ENCODE measurements around the gene PAOX. TPM values are rescaled to one million over a fixed set of nuclear protein-coding genes. Genes with fewer than 3 reads are reported as not detected.

The PAOX gene
- total and polyA plus RNA-seq, 2 experiments from 2014 or later = 4.1 to 8.7 TPM

GRCh38 chr10:133379801-133380666 is 972 bp downstream of the PAOX start (continued):
- TF ChIP-seq REST (IDR thresholded peaks at IDR 0.05; ENCODE audit: unreplicated experiment) (no peak), CREB1 (CRISPR knock-in tag; IDR thresholded peaks at IDR 0.05; ENCODE audit: low read depth) (no peak), ETS1 (IDR thresholded peaks at IDR 0.05) (no peak), ZNF331 (CRISPR knock-in tag; IDR thresholded peaks at IDR 0.05; ENCODE audit: low read depth) (no peak), EZH2 (IDR thresholded peaks at IDR 0.05; ENCODE audit: low read depth, unreplicated experiment) (no peak), ZNF114 (CRISPR knock-in tag; IDR thresholded peaks at IDR 0.05) (no peak), JUNB (IDR thresholded peaks at IDR 0.05; ENCODE audit: unreplicated experiment) (no peak)

GRCh38 chr10:133381036-133381435 is 2.0 kb downstream of the PAOX start:
- H3F3A ChIP-seq (replicated peaks; ENCODE audit: low read depth) = no peaks in the 10 kb centered on the region
- H3K79me2 ChIP-seq (replicated peaks; ENCODE audit: insufficient read depth) = no peaks in the 10 kb centered on the region
- no peaks in the 10 kb centered on the region for H4K20me1 ChIP-seq (replicated peaks; ENCODE audit: insufficient read depth)
- Mint-ChIP-seq H3K4me1 (no peaks in the 10 kb centered on the region), H3K27ac (no peak overlapping the region), H3K4me3 (no peak overlapping the region), H3K27me3 (ENCODE audit: insufficient read depth, low read depth, poor library complexity) (peaks cover 22% of the 10 kb centered on the region), H3K36me3 (ENCODE audit: low read depth) (0 out of 3 replicates have a peak, but pooled peaks cover 3% of the 10 kb centered on the region), H3K9me3 (no peaks in the 10 kb centered on the region; the same call in 2 of the 3 replicates)
- H2AFZ ChIP-seq = no peak overlapping the region
- no peak overlapping the region for H3K4me3 ChIP-seq
- H3K27ac ChIP-seq (ENCODE audit: low read depth) = no peak overlapping the region
- no peaks in the 10 kb centered on the region; the same call in 1 of the 2 replicates for H3K36me3 ChIP-seq (ENCODE audit: insufficient read depth)
- no peak overlapping the region for H3K4me2 ChIP-seq
- no peaks in the 10 kb centered on the region for H3K9me2 ChIP-seq (ENCODE audit: insufficient read depth)
- DNase-seq (ENCODE audit: low spot score) = no peak
- peaks cover 5% of the 10 kb centered on the region; the same call in 1 of the 2 replicates for H3K4me1 ChIP-seq (ENCODE audit: insufficient read depth)
- TF ChIP-seq ZNF114 (CRISPR knock-in tag; IDR thresholded peaks at IDR 0.05) (no peak), STAT1 (IDR thresholded peaks at IDR 0.05; ENCODE audit: unreplicated experiment) (no peak), REST (IDR thresholded peaks at IDR 0.05; ENCODE audit: unreplicated experiment) (no peak)
- H3K27me3 ChIP-seq (ENCODE audit: insufficient read depth) = peaks cover 36% of the 10 kb centered on the region
- no peak for ATAC-seq

All from GM23338 (cell line).